NCI-H2196 (cell line): Measurements from ENCODE around the gene INSM2.

Source experiments
- DNase-seq: peaks from one replicate; lab custom pipeline; 2025; ENCODE audit not compliant: unreplicated experiment; lab: John Stamatoyannopoulos, UW

INSM2 gene

GRCh38 chr14:35539969-35540368 lies 6.0 kb downstream of the INSM2 start:
- no peak for DNase-seq

GRCh38 chr14:35543006-35543405 lies 9.0 kb downstream of the INSM2 start:
- no peak for DNase-seq

GRCh38 chr14:35549551-35549950 lies 15.6 kb downstream of the INSM2 start:
- no peak for DNase-seq

GRCh38 chr14:35551081-35551480 lies 17.1 kb downstream of the INSM2 start:
- DNase-seq = no peak

- DNase-seq = no peak
These were observed 19.8 kb downstream of the INSM2 start for GRCh38 chr14:35553808-35554207.

GRCh38 chr14:35556548-35556947 lies 22.6 kb downstream of the INSM2 start:
- no peak for DNase-seq

GRCh38 chr14:35557221-35557747 lies 23.3 kb downstream of the INSM2 start:
- no peak for DNase-seq

- no peak for DNase-seq
These were observed 24.7 kb downstream of the INSM2 start for GRCh38 chr14:35558680-35559079.

- DNase-seq = no peak
These were observed 32.0 kb downstream of the INSM2 start for GRCh38 chr14:35565871-35566464.

- no peak for DNase-seq
These were observed 37.6 kb downstream of the INSM2 start for GRCh38 chr14:35571598-35571997.

GRCh38 chr14:35573911-35574310 lies 39.9 kb downstream of the INSM2 start:
- DNase-seq = no peak

- no peak for DNase-seq
These were observed 42.3 kb downstream of the INSM2 start for GRCh38 chr14:35576260-35576659.

GRCh38 chr14:35576856-35577255 lies 42.9 kb downstream of the INSM2 start:
- DNase-seq = no peak

- DNase-seq = no peak
These were observed 44.2 kb downstream of the INSM2 start for GRCh38 chr14:35578135-35578534.

- DNase-seq = no peak
These were observed 44.7 kb downstream of the INSM2 start for GRCh38 chr14:35578639-35579038.
